ENCODE measurements around the gene MKRN3.

DNA sequence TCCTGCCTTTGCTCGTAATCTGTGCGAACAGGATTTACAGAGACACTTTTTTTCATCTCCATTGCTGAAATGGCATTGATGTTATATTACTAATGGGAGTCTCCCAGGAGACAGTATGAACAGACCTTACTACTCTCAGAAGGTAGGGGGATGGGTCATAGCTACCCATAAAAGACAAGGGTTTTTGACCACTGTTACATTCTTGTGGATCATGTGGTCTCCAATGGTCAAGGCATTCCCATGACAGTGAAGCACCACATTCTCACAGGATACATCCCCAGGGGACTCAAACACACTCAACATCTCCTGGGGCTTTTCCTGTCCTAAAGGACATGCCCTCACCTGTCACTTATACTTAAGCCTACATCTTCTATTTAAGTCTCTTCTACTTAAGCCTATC lies 40.8 kb downstream of the MKRN3 start:
- no peak for TF ChIP-seq POLR2A (IDR thresholded peaks at IDR 0.05; ENCODE audit: low read length)
- no peak for TF ChIP-seq GATA1 (IDR thresholded peaks at IDR 0.05; ENCODE audit: low read depth, low read length)
